Activated naive CD8-positive, alpha-beta T cell treated with anti-CD3 and anti-CD28 coated beads, Interleukin-2, amount 50 U/mL, for 16 hours (primary cell): ENCODE results near the gene TMEFF2.
"Not testable (repeated sequence)": the region's sequence is repeated elsewhere in the genome, so short reads cannot be mapped to it uniquely, and the experiment has no call there.

Source experiments
- DNase-seq: peaks from one replicate; pipeline ENCODE4 v3.0.0-alpha.2; 2020; ENCODE audit warnings: low read depth, low spot score

The TMEFF2 gene

GRCh38 chr2:191932286-191932685 is 262.4 kb downstream of the TMEFF2 start:
- DNase-seq: no peak

DNA sequence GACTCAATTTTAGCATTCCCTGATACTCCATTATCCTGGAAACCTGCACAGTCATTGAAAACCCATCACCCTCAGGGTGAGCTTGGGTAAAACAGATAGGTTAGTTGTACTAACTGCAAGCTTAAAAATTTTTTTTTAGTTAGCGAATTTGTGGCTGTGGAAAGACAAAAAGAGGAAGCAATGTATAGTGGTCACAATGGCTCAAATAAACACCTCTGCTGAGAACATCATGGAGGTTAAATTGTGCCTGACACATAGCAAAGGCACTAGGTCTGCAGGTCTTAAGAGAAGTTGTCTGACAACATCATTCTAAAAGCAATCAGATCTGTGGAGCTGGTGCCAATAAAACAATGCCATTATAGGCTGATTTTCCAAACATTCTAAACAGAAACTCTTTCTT is 263.4 kb downstream of the TMEFF2 start:
- DNase-seq: no peak

DNA sequence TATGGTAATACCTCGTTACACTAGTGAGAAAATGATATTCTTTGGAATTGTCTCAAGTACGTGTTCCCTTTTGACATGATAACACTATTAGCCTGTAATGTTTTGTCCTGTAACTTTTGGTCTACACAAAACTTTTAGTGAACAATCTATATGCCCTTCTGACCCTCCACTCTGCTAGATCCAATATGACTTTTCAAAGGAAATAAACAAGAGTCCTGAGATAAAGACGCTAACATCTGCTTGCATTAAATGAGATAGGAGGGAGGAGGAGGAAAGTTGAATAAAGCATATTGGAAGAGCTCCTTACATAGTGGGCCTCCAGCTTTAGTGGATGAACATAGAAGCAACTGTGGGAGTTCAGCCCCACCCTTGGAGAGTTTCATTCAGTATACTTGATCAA is 264.5 kb downstream of the TMEFF2 start:
- DNase-seq: no peak

DNA sequence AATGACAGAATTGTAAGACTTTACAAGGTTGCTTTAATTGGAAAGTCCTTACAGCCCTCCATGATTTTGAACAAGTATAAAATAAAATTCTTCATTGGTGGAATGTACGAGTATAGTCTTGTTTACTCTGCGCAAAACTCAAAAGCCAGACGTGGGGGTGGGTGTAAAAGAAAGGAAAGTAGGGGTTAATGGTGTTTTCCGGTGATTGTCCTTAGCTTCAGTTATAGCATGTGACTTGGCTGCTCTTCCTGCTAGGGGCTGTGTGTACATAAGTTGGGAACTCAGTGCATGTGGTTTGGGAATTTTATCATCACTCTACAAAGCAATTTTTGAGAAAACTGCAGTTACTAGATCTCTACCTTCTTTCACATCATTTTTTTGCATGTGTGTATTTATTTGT is 265.4 kb downstream of the TMEFF2 start:
- no peak for DNase-seq

DNA sequence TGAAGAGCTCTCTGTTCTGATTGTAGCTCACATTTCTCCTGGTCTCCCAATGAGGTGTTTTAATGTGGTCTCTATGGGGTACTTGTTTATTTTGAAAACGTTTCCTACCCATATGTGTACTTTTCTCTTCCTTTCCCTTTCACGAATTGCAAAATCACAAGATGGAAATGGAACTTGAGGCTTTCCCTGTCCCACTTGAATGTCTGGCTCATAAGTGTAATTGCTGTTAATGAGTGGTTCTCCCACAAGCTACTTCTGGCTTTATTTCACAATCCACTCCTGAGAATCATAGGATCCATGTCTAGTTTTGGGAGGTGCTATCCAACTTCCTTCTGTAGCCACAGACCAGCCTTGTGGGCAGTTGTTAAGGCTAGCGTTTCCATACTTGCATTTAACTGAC is 266.7 kb downstream of the TMEFF2 start:
- no peak for DNase-seq

- DNase-seq: no peak
These were observed 267.3 kb downstream of the TMEFF2 start for GRCh38 chr2:191927319-191927867.

DNA sequence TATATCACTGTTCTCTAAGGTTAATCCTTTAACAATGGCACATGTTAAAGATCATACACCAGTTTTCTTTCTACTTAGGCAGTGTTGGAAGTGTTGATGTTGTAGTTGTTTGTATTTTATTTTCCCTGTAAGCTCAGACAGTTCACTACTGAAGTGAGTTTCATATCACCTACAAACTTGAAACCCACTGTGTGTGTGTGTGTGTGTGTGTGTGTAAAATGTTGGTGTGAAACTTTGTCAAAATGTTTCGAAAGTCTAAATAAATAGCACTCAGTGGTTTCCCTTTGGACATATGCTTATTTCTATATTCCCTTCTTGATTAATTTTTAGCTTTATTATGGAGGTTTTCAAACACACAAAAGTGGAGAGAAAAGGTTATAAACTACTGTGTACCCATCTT is 268.1 kb downstream of the TMEFF2 start:
- DNase-seq: no peak

DNA sequence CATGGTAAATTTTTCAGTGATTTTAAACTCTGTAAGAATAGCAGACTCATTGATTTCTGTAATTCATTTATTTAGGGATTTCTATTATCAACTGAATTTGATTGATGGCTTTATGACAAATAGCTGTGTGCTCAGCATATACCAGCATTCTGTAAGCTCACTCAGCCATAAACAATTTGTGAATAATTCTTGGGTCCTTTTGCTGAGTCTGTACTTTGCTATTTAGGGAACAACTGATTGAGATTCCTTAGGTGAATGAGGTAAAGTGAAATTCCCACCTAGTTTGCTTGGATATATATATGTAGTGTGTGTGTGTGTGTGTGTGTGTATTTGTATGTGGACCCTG is 271.1 kb downstream of the TMEFF2 start:
- no peak for DNase-seq

- no peak for DNase-seq
These were observed 271.7 kb downstream of the TMEFF2 start for GRCh38 chr2:191922736-191923651.

DNA sequence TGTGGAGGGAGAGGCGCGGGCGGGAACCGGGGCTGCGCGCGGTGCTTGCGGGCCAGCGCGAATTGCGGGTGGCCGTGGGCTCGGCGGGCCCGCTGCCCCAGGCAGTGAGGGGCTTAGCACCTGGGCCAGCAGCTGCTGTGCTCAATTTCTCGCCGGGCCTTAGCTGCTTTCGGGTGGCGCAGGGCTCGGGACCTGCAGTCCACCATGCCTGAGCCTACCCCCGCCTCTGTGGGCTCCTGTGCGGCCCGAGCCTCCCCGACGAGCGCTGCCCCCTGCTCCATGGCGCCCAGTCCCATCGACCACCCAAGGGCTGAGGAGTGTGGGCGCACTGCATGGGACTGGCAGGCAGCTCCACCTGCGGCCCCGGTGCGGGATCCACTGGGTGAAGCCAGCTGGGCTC is 273.1 kb downstream of the TMEFF2 start:
- DNase-seq: not testable (repeated sequence)

GRCh38 chr2:191920502-191920901 is 274.2 kb downstream of the TMEFF2 start:
- no peak for DNase-seq

GRCh38 chr2:191917967-191918651 is 276.6 kb downstream of the TMEFF2 start:
- DNase-seq: no peak

DNA sequence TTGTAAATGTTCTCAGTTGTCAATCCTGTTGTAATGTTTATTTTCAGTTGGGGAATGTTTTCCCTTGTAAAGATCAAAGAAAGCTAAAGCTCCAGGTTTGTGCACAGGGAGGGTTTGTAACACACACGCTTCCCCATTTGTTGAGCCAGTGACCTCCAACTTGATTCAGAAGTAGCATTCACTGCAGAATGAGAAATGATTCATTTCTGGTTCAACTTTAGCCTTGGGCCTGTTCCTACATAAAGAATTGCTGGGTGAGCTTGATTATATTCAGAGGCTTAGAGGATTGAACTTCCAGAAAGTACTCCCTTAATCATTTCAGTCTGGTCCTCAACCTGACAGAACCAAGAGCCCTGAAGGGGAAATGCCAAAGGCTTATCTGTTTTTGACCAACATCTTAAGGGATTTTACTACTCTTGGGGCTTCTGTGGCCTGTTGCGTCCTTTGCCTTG is 277.3 kb downstream of the TMEFF2 start:
- DNase-seq: no peak

GRCh38 chr2:191916826-191917225 is 277.9 kb downstream of the TMEFF2 start:
- no peak for DNase-seq

DNA sequence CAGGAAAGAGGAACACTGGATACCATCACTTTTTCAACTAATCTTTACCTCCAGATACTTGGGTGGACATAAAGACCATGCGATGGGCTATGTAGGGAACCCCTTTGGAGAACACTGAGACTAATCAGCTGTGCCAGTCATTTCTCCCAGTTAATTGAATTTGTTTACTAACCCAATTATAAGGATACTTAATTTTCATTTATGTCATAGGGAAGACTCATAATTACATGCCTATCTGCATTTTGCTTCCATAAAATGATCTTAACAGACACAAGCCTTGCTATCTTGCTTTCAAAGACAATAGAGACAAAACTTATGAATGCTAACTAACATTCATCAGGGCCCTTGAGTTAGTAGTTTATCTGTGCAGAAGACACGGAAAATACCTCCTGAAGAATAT is 279.0 kb downstream of the TMEFF2 start:
- DNase-seq: no peak

DNA sequence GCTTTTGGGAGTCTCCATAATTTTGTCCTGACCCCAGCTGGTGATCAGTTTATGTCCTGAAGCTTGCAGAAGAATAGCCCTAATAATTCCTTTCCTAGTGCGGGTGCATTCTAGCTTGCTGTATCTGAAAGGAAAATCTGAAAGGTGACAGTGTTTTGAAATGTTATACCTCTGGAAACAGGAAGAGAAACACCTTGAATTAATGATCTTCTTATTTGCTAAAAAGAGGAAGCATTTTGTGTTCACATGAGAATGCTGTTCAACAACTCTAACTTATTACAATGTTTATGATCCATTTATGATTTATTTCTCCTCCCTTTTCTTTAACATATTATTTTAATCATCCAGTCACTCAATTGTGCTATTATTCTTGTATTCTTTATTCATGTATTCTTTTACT is 280.9 kb downstream of the TMEFF2 start:
- no peak for DNase-seq

DNA sequence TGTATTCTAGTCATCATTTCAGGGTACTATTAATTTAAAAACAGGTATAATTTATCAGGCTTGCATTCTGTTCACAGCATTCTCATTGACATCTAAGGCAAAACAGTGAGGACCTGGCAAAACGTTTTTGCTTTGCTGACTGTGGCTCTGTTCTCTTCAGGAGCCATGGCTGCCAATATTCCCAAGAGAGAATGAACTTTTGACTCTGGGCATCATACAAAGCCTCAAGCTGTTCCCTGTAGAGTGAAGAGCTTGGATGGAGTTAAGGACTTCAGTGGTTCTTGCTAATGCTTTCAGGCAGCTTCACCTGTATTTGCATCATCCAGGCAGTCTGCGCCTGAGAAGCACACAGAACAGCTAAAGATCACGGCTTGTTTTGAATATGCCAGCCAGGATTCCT is 282.0 kb downstream of the TMEFF2 start:
- no peak for DNase-seq

- no peak for DNase-seq
These were observed 284.2 kb downstream of the TMEFF2 start for GRCh38 chr2:191910518-191910917.

DNA sequence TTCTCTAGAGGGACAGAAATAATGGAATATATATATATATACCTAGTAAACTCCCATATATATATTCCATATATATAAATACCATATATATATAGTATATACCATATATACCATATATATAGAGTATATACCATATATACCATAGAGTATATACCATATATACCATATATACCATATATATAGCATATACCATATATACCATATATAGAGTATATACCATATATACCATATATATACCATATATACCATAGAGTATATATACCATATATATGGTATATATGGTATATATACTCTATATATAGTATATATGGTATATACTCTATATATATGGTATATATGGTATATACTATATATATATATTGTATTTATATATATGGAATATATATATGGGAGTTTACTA is 285.9 kb downstream of the TMEFF2 start:
- no peak for DNase-seq

DNA sequence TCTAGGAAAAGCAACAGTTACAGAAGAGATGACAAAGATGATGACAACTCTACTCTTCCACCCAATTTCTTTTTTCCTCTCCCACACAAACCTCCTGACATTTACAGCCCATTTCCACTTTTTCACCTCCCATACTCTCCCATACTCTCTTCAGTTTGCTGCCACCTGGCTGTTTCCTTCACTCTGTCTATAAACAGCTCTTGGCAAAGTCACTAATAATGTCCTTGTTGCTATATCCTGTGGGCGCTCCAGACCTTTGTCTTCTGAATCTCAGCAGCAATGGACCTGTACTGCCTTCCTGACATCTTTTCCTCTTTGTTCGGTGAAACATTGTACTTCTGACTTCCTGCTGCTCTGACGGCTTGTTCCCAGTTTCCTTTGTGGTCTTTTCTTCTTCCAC is 287.2 kb downstream of the TMEFF2 start:
- DNase-seq: no peak

GRCh38 chr2:191907091-191907490 is 287.6 kb downstream of the TMEFF2 start:
- DNase-seq: no peak

GRCh38 chr2:191905336-191905735 is 289.4 kb downstream of the TMEFF2 start:
- no peak for DNase-seq

DNA sequence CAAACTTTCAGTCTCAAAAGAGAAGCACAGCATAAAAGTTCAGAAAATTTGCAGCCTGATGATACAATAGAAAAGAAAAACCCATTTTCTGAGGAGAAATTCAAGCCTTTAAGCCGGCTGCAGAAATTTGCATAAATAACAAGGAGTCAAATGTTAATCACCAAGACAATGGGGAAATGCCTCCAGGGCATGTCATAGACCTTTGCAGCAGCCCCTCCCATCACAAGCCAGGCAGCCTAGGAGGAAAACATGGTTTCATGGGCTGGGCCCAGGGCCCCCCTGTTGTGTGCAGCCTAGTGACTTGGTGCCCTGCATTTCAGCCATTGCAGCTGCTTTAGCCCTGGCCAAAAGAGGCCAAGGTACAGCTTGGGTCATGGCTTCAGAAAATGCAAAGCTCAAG is 293.7 kb downstream of the TMEFF2 start:
- DNase-seq: no peak
